ENCODE data around the gene DBX2.
"Not testable (repeated sequence)": the region's sequence is repeated elsewhere in the genome, so short reads cannot be mapped to it uniquely, and the experiment has no call there.

DBX2 gene

GRCh38 chr12:44999355-44999754 is 51.5 kb downstream of the DBX2 start:
- TF ChIP-seq CTCF (IDR thresholded peaks at IDR 0.05; ENCODE audit: low read depth, low read length, missing control alignments) = no peak
- DNase-seq = no peak
- H3K27ac ChIP-seq = no peak overlapping the region
- H3K27me3 ChIP-seq (replicated peaks) = no peaks in the 10 kb centered on the region
- H3K36me3 ChIP-seq (replicated peaks) = no peaks in the 10 kb centered on the region
- in situ Hi-C loops (cut with HindIII; ENCODE audit: low pct_ligation_motif_present, low sequenced_read_pairs) = no loop called here
- H3K4me3 ChIP-seq (ENCODE audit: low read depth, low read length) = no peak overlapping the region

GRCh38 chr12:44993161-44993560 is 57.7 kb downstream of the DBX2 start:
- no peak for TF ChIP-seq CTCF (IDR thresholded peaks at IDR 0.05; ENCODE audit: low read depth, low read length, missing control alignments)

GRCh38 chr12:44984863-44985262 is 66.0 kb downstream of the DBX2 start:
- in situ Hi-C loops (cut with HindIII; ENCODE audit: low pct_ligation_motif_present, low sequenced_read_pairs); H3K27ac ChIP-seq; H3K36me3 ChIP-seq (replicated peaks); H3K27me3 ChIP-seq (replicated peaks); H3K4me3 ChIP-seq (ENCODE audit: low read depth, low read length); DNase-seq: not testable (repeated sequence)

More at GRCh38 chr12:44993161-44993560, 57.7 kb downstream of the DBX2 start:
- no peak overlapping the region for H3K4me3 ChIP-seq (ENCODE audit: low read depth, low read length)
- H3K27ac ChIP-seq = no peak overlapping the region
- in situ Hi-C loops (cut with HindIII; ENCODE audit: low pct_ligation_motif_present, low sequenced_read_pairs) = no loop called here
- H3K36me3 ChIP-seq (replicated peaks) = no peaks in the 10 kb centered on the region
- H3K27me3 ChIP-seq (replicated peaks) = no peaks in the 10 kb centered on the region
- DNase-seq = no peak

GRCh38 chr12:44979918-44980317 is 71.0 kb downstream of the DBX2 start:
- no peaks in the 10 kb centered on the region for H3K36me3 ChIP-seq (replicated peaks)
- in situ Hi-C loops (cut with HindIII; ENCODE audit: low pct_ligation_motif_present, low sequenced_read_pairs) = no loop called here
- no peak overlapping the region for H3K27ac ChIP-seq
- no peaks in the 10 kb centered on the region for H3K27me3 ChIP-seq (replicated peaks)
- no peak for TF ChIP-seq CTCF (IDR thresholded peaks at IDR 0.05; ENCODE audit: low read depth, low read length, missing control alignments)
- H3K4me3 ChIP-seq (ENCODE audit: low read depth, low read length) = no peak overlapping the region
- DNase-seq = no peak

- no peak for DNase-seq
- in situ Hi-C loops (cut with HindIII; ENCODE audit: low pct_ligation_motif_present, low sequenced_read_pairs) = no loop called here
Observed at GRCh38 chr12:44976246-44976645, 74.7 kb downstream of the DBX2 start.

GRCh38 chr12:44972746-44973421 is 78.0 kb downstream of the DBX2 start:
- no peak overlapping the region for H3K4me3 ChIP-seq (ENCODE audit: low read depth, low read length)
- in situ Hi-C loops (cut with HindIII; ENCODE audit: low pct_ligation_motif_present, low sequenced_read_pairs) = no loop called here
- DNase-seq = no peak
- H3K27me3 ChIP-seq (replicated peaks) = no peaks in the 10 kb centered on the region
- TF ChIP-seq CTCF (IDR thresholded peaks at IDR 0.05; ENCODE audit: low read depth, low read length, missing control alignments) = peak; percentile 66
- no peaks in the 10 kb centered on the region for H3K36me3 ChIP-seq (replicated peaks)
- H3K27ac ChIP-seq = no peak overlapping the region

More at GRCh38 chr12:44976246-44976645, 74.7 kb downstream of the DBX2 start:
- H3K4me3 ChIP-seq (ENCODE audit: low read depth, low read length) = no peak overlapping the region
- H3K36me3 ChIP-seq (replicated peaks) = no peaks in the 10 kb centered on the region
- no peak overlapping the region for H3K27ac ChIP-seq
- H3K27me3 ChIP-seq (replicated peaks) = no peaks in the 10 kb centered on the region
- no peak for TF ChIP-seq CTCF (IDR thresholded peaks at IDR 0.05; ENCODE audit: low read depth, low read length, missing control alignments)

Measured in brain microvascular endothelial cell (primary cell).